Nucleus accumbens (tissue), 56 donors: ENCODE data around the gene CFAP157.

Experiments used
- DNase-seq, 56 donors: peaks; one replicate each; lab custom pipeline; 2025; lab: John Stamatoyannopoulos, UW

The CFAP157 gene

DNA sequence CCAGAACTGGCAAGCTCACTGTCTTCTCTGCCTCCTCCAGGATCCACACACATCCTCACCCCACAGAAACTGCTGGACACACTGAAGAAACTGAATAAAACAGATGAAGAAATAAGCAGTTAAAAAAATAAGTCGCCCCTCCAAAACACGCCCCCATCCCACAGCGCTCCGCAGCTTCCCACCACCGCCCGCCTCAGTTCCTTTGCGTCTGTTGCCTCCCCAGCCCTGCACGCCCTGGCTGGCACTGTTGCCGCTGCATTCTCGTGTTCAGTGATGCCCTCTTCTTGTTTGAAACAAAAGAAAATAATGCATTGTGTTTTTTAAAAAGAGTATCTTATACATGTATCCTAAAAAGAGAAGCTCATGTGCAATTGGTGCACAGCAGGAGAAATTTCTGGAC is 16.1 kb upstream of the CFAP157 start:
- peak in 1 of 56 donors; percentile 16 for DNase-seq

DNA sequence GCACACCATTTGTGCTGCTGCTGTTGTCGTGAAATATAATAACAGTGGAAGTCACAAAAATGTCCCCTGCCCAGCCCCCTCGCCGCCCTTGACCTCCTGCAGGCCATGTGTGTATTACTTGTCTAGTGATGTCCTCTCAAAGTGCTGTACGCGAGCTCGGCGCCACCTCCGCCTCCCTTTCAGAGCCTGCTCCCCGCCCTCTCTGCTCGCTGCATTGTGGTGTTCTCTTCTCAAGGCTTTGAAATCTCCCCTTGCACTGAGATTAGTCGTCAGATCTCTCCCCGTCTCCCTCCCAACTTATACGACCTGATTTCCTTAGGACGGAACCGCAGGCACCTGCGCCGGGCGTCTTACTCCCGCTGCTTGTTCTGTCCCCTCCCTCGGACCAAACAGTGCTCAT is 14.7 kb upstream of the CFAP157 start:
- DNase-seq = no peak

- peak in 17 of 56 donors; percentile 12 to 62 (median 32) for DNase-seq
These were observed 13.6 kb upstream of the CFAP157 start for GRCh38 chr9:127693143-127693542.

- no peak for DNase-seq
These were observed 13.1 kb upstream of the CFAP157 start for GRCh38 chr9:127693697-127694096.

DNA sequence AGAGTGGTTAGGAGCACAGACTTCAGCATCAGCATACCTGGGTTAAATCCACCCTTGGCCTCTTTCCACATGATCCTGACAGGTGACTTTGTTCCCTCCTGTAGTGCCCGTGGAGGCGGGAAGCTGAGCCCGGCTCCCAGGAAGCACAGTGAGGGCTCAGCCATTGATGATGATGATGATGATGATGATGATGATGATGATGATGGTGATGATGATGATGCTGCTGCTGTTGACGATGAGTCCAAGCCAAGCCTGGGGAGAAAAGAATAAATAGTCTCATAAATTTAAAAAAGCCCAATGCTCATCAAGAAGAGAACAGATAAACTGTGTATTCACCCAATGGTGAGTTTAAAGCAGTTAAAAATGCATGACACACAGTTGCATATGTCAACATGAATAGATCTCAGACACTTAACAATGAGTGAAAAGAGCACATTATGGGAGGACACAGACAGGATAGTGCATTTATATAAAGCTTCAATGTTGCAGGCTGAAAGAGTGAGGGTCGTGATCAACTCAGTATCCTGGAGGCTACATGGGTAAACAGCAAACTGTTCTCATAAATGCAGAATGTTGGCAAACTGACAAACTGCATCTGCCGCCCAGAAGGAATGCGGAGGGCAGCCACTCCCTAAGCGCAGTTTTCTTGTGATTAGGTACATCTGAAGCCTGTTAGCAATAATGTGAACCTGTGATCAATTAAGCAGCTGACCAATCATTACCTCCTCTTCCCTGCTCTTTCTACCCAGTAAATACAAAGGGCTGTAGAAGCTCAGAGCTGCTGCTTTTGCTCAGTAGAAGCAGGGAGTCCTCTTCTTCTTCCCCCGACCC is 11.7 kb upstream of the CFAP157 start:
- no peak for DNase-seq

DNA sequence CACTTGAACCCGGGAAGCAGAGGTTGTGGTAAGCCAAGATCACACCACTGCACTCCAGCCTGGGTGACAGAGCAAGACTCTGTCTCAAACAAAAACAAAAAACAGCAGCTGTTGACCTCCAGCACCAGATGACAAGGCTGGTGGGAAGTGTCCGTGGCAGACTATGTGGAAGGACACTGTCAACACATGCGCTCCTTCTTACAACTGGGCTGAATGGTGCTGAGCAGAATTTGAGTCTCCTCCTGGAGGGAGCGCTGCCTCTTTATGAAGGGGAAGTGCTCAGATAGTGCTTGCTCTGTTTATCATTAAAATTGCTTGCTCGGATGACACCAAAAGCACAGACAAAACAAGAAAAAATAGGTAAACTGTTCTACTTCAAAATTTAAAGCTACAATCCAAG is 9.2 kb upstream of the CFAP157 start:
- no peak for DNase-seq

DNA sequence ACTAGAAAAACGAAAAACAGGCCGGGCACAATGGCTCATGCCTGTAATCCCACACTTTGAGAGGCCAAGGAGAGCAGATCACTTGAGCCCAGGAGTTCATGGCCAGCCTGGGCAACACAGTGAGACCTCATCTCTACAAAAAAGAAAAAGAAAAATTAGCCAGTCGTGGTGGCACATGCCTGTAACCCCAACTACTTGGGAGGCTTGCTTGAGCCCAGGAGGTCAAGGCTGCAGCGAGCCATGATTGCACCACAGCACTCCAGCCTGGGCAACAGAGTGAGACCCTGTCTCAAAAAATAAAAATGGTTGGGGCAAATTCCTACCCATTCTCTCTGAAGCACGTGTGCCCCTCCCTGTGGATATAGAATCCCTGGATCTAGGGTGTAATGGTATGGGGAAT is 8.4 kb upstream of the CFAP157 start:
- no peak for DNase-seq

DNA sequence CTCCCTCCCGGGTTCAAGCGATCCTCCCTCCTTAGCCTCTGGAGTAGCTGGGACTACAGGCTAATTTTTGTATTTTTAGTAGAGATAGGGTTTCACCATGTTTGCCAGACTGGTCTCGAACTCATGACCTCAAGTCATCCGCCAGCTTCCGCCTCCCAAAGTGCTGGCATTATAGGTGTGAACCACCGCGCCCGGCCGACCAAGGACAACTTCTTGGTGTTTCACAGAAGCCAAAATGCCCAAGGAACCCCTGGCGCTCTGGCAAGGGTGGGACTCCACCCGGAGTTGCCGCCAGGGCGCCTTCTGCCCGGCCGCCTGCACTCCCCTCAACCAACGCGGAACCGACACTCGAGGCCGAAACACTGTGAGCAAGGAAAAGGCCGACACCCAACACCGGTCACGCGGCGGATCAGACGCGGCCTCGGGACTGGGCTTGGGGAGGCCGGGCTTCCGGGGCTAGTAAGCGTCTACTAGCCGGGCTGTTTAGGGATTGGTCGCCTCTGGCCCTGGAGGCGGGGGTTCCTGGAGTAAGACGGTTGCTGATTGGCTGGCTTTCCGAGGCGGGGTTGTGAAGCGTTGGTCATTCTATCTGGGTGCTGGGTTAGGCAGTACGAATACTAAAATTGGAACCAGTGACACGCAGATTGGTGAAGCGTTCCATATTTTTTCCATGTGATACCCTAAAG is 7.7 kb upstream of the CFAP157 start:
- DNase-seq = peak; percentile 66 to 98 (median 92)

GRCh38 chr9:127700140-127700539 is 6.6 kb upstream of the CFAP157 start:
- no peak for DNase-seq

- no peak for DNase-seq
These were observed 6.1 kb upstream of the CFAP157 start for GRCh38 chr9:127700594-127701255.

- DNase-seq = no peak
These were observed 3.4 kb upstream of the CFAP157 start for GRCh38 chr9:127703289-127703946.

- DNase-seq = no peak
These were observed 1.0 kb upstream of the CFAP157 start for GRCh38 chr9:127705577-127706379.

GRCh38 chr9:127707766-127708165 is 978 bp downstream of the CFAP157 start:
- no peak for DNase-seq

GRCh38 chr9:127708952-127709587 is 2.3 kb downstream of the CFAP157 start:
- no peak for DNase-seq

- no peak for DNase-seq
These were observed 3.5 kb downstream of the CFAP157 start for GRCh38 chr9:127710204-127710783.

GRCh38 chr9:127711226-127711701 is 4.5 kb downstream of the CFAP157 start:
- DNase-seq = no peak

DNA sequence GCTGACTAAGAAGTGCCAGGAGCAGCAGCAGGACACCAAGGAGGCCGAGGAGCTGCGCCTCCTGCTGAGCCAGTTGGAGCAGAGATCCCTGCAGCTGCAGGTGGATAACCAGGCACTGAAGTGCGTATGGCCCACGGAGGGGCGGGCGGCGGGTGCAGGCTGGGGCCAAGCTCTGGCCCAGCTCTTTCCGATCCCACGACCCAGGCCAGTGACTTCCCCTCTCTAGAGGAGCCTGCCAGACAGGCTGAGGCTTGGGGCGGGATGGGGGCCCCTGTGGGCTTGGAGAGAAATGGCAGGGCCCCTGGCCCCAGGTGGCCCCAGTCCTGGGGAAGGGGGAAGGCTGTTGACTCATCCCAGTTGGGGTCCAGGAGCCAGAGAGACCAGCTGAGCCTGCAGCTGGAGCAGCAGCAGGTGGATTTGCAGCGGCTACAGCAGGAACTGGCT is 5.1 kb downstream of the CFAP157 start:
- DNase-seq = no peak

- DNase-seq = no peak
These were observed 5.6 kb downstream of the CFAP157 start for GRCh38 chr9:127712371-127712770.

- DNase-seq = no peak
These were observed 6.1 kb downstream of the CFAP157 start for GRCh38 chr9:127712867-127713266.
